Spleen (tissue), 11 donors: Measurements from ENCODE around the gene ODAD3. TPM values are rescaled to one million over a fixed set of nuclear protein-coding genes. Genes with fewer than 3 reads are reported as not detected.

Experiments
- DNase-seq: peaks from one replicate; pipeline ENCODE4 v3.0.0-alpha.2; 2020
- H3K27ac ChIP-seq, 8 donors: fragments of 200-600 bp; sonication (generic) in 7 of 8; 1 replicate in 4 of 8; 2 replicates in 4 of 8; pipeline versions ENCODE4 v1.5.0 to v1.8.0; 2016 to 2021; ENCODE audit warnings: inconsistent platforms in 4 of 8, mild to moderate bottlenecking in 4 of 8, moderate library complexity in 1 of 8
- H3K27me3 ChIP-seq, 7 donors: fragments of 200-600 bp; sonication (generic) in 6 of 7; replicated peaks in 1 of 7; 1 replicate in 4 of 7; 2 replicates in 3 of 7; pipeline versions ENCODE4 v1.5.0 to v1.8.0; 2016 to 2021; ENCODE audit warnings: inconsistent platforms in 3 of 7, mild to moderate bottlenecking in 1 of 7
- H3K36me3 ChIP-seq, 6 donors: fragments of 200-600 bp; sonication (generic) in 5 of 6; 1 replicate in 4 of 6; 2 replicates in 2 of 6; pipeline versions ENCODE4 v1.5.0 to v1.8.0; 2016 to 2021; ENCODE audit warnings: inconsistent platforms in 2 of 6
- H3K4me1 ChIP-seq, 6 donors: fragments of 200-600 bp; sonication (generic) in 5 of 6; 1 replicate in 3 of 6; 2 replicates in 3 of 6; pipeline versions ENCODE4 v1.5.0 to v1.8.0; 2016 to 2021; ENCODE audit warnings: inconsistent platforms in 3 of 6
- H3K4me3 ChIP-seq, 8 donors: fragments of 200-600 bp; sonication (generic) in 7 of 8; 1 replicate in 4 of 8; 2 replicates in 4 of 8; pipeline versions ENCODE4 v1.5.0 to v1.8.0; 2016 to 2021; ENCODE audit warnings: inconsistent platforms in 4 of 8, mild to moderate bottlenecking in 4 of 8, moderate library complexity in 2 of 8
- H3K9me3 ChIP-seq, 8 donors: fragments of 200-600 bp; sonication (generic) in 7 of 8; 1 replicate in 4 of 8; 2 replicates in 4 of 8; pipeline versions ENCODE4 v1.5.0 to v1.8.0; 2016 to 2021; ENCODE audit warnings: inconsistent platforms in 4 of 8
- CTCF ChIP-seq, 11 experiments: fragments of 200-600 bp in 7 of 11; fragments of 450-650 bp in 4 of 11; sonication (generic) in 4 of 11; IDR thresholded peaks in 8 of 11; conservative IDR thresholded peaks in 3 of 11; 1 replicate in 7 of 11; 2 replicates in 4 of 11; pipeline versions ENCODE4 v1.4.0 to v1.8.0; 2016 to 2021; ENCODE audit warnings: antibody characterized with exemption in 11 of 11, inconsistent platforms in 4 of 11, mild to moderate bottlenecking in 1 of 11
- POLR2A ChIP-seq, 3 donors: fragments of 450-650 bp; IDR thresholded peaks; one replicate each; pipeline ENCODE4 v1.5.1; 2017; ENCODE audit warnings: antibody characterized with exemption in 3 of 3, mild to moderate bottlenecking in 1 of 3
- POLR2AphosphoS5 ChIP-seq, 3 donors: sonication (generic); formaldehyde crosslinking; IDR thresholded peaks; one replicate each; pipeline ENCODE4 v1.5.1; 2017; ENCODE audit warnings: antibody characterized with exemption in 3 of 3
- WGBS, 5 donors: extraction: QIAGEN DNeasy Blood & Tissue Kit in 3 of 5; methylation state at CpG; one replicate each; pipeline versions ENCODE4 v1.1.5 to v1.1.7; 2013 to 2018; 5-methylcytosine and 5-hydroxymethylcytosine counted together
- intact Hi-C: fragments of 100-400 bp; cut with DNase I; formaldehyde crosslinking; loops from one replicate; pipeline ENCODE4 v1.15.0; 2023; ENCODE audit warnings: low total_unique reads
- polyA plus RNA-seq, 3 donors: library from polyadenylated mRNA; stranded (reverse); fragments of 200-250 nt; gene quantifications; one replicate each; pipeline ENCODE4 v1.2.1, GENCODE V29; 2013
- total RNA-seq, 7 donors: library from RNA; depleted of rRNA in 3 of 7; stranded (reverse); fragments of >200 nt in 3 of 7; fragmentation: NEBNext Ultra II Directional in 4 of 7; extraction: Animal tissue kit (Norgen Biotek cat#: 25700) in 4 of 7; gene quantifications; one replicate each; pipeline versions ENCODE4 v1.1.0 to v1.2.1, GENCODE V29; 2016 to 2021
- donor health status: healthy with polysubstance abuse.
- donor health status: DM: no; HTN: no; CAD: no; lungs with moderate emphysema.
- donor health status: DM: no; HTN: no; CAD: no.
- donor health status: Bipolar disorder and iron deficiency.
- donor health status: healthy.
- donor health status: DM: no; HTN: no; CAD: no.
- donor health status: DM: yes; HTN: yes; CAD: no.

ODAD3 gene
- total and polyA plus RNA-seq, 10 donors: 0.23 to 2.3 (median 1.3) TPM

GRCh38 chr19:11447347-11448262, 12.7 kb upstream of the ODAD3 start:
- DNase-seq: no peak
- Histone ChIP-seq H3K4me3 (no peak overlapping the region), H3K27me3 (peaks cover 0 to 3% (median 0%) of the 10 kb centered on the region in 7 donors), H3K36me3 (peaks cover 4 to 86% (median 82%) of the 10 kb centered on the region in 6 donors), H3K27ac (peak overlapping the region in 1 of 8 donors; percentile 7), H3K9me3 (no peaks in the 10 kb centered on the region), H3K4me1 (peaks cover 0 to 18% (median 0%) of the 10 kb centered on the region in 6 donors)
- 88 to 97% (median 89%) methylated on average over 29 to 35 of the region's 35 CpGs for WGBS, 5 donors
- TF ChIP-seq POLR2AphosphoS5 (IDR thresholded peaks at IDR 0.05) (peak in 1 of 3 donors; percentile 52), CTCF (IDR thresholded peaks at IDR 0.05 in 8 of 11, conservative IDR thresholded peaks at IDR 0.05 in 3 of 11) (peak in 1 of 11 experiments; percentile 12), POLR2A (IDR thresholded peaks at IDR 0.05) (no peak)
- intact Hi-C loops: no loop called here

GRCh38 chr19:11446652-11447301, 11.9 kb upstream of the ODAD3 start:
- H3K27me3 ChIP-seq: peaks cover 0 to 3% (median 0%) of the 10 kb centered on the region in 7 donors
- intact Hi-C loops: no loop called here
- WGBS, 5 donors: 70 to 85% (median 72%) methylated on average over 19 to 23 of the region's 23 CpGs
- DNase-seq: peak; percentile 90
- peaks cover 4 to 94% (median 90%) of the 10 kb centered on the region in 6 donors for H3K36me3 ChIP-seq
- no peaks in the 10 kb centered on the region for H3K9me3 ChIP-seq
- TF ChIP-seq CTCF (IDR thresholded peaks at IDR 0.05 in 8 of 11, conservative IDR thresholded peaks at IDR 0.05 in 3 of 11) (peak; percentile 66 to 93 (median 88)), POLR2AphosphoS5 (IDR thresholded peaks at IDR 0.05) (peak; percentile 43 to 65 (median 56)), POLR2A (IDR thresholded peaks at IDR 0.05) (no peak)
- H3K4me1 ChIP-seq: peaks cover 0 to 18% (median 0%) of the 10 kb centered on the region in 6 donors
- H3K4me3 ChIP-seq: no peak overlapping the region
- peak overlapping the region in 1 of 8 donors; percentile 7 for H3K27ac ChIP-seq

DNA sequence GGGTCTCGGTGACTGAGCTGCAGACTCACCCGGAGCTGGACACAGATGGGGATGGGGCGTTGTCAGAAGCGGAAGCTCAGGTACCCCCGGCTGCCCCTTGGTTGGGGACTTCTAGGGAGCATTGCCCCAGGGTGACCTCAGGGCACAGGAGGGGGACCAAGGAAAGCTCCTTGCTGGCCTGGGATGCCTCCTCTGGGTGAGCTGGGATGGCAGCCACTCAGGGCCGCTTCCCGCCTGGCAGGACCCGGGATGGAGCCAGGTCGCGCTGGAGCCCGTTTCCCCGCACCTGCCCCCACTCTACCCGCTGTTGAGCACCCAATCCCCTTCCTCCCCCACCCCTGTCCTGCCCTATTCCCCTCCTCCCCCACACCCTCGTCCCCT, 11.3 kb upstream of the ODAD3 start:
- DNase-seq: no peak
- intact Hi-C loops: no loop called here
- Histone ChIP-seq H3K4me3 (no peak overlapping the region), H3K27ac (peak overlapping the region in 1 of 8 donors; percentile 7), H3K9me3 (no peaks in the 10 kb centered on the region), H3K36me3 (peaks cover 4 to 99% (median 96%) of the 10 kb centered on the region in 6 donors), H3K4me1 (peaks cover 0 to 23% (median 0%) of the 10 kb centered on the region in 6 donors), H3K27me3 (no peaks in the 10 kb centered on the region)
- 89 to 95% (median 91%) methylated on average over 10 to 14 of the region's 14 CpGs for whole genome bisulfite sequencing, 5 donors
- TF ChIP-seq CTCF (IDR thresholded peaks at IDR 0.05 in 8 of 11, conservative IDR thresholded peaks at IDR 0.05 in 3 of 11) (no peak), POLR2AphosphoS5 (IDR thresholded peaks at IDR 0.05) (no peak), POLR2A (IDR thresholded peaks at IDR 0.05) (no peak)
